Measurements from ENCODE around the gene CST7. TPM values are rescaled to one million over a fixed set of nuclear protein-coding genes. Genes with fewer than 3 reads are reported as not detected.
"Not testable (repeated sequence)": the region's sequence is repeated elsewhere in the genome, so short reads cannot be mapped to it uniquely, and the experiment has no call there.

The CST7 gene
- total RNA-seq (2014; rRNA removed; shearing (Covaris generic)), result 77.4 and 80.0 TPM in 2 replicates

DNA sequence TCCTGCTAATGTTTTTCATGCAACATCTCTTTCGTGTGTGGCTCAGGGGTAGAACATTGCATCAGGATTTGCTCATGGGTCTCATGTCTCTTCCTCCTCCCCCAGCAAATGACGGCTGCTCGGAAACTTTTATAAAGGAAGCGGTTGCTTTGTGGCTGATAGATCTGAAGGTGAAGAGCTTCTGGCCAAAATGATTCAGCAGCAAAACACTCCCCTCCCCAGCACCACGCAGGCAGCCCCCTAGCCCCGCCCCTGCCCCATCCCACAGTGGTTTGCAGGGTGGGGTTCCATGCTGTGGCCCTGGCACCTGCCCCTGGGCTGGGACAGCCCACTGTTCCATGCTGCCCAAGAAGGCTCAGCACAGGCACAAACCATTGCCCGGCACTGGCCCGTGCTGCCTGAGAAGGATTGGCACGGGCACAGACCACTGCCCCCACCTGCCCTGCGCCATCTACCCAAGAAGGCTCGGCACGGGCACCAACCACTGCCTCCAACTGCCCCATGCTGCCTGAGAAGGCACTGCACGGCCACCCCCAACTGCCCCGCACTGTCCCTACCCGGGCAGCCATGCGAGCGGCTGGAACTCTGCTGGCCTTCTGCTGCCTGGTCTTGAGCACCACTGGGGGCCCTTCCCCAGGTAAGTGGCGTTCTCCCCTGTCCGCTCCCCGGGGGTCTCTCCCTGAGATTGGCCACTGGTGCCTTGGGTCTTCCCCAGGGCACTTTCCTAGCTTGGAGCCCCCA, at the start of gene CST7:
CST7 (plus strand) TSS at position 331 of the 741 bp plus-strand sequence; CDS start at position 568, 237 bp downstream.
- peak; percentile 95 for DNase-seq (ENCODE audit: low read depth)

DNA sequence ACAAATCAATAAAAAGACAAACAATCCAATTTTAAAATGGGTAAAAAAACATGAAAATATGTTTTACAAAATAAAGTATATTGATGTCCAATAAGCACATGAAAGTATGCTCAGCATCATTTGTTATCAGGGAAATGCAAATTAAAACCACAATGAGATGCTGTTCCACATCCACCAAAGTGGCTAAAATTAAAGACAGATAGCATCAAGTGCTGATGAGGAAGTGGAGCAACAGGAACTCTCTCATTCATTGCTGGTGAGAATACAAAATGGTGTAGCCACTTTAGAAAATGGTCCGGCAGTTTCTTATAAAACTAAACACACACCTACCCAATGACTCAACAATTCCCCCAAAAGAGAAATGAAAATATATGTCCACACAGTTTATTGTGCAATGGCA, 42.3 kb upstream of the CST7 start:
- no peak for DNase-seq (ENCODE audit: low read depth)

DNA sequence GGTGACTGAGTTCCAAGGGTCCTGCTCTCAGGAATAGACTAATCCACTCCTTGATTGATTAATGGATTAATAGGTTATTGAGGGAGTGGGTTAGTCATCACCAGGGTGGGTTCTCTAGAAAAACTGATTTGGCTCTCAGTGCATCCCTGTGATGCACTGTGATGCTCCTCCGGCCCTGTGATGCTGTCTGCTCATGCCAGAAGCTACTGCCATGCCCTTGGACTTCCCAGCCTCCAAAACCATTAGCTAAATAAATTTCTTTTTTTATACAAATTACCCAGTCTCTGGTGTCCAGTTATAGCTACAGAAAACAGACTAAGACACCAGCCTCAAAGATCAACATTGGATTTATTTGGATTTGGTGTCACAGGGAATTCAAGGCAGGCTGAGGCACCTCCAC, 40.4 kb upstream of the CST7 start:
- DNase-seq (ENCODE audit: low read depth), result no peak

DNA sequence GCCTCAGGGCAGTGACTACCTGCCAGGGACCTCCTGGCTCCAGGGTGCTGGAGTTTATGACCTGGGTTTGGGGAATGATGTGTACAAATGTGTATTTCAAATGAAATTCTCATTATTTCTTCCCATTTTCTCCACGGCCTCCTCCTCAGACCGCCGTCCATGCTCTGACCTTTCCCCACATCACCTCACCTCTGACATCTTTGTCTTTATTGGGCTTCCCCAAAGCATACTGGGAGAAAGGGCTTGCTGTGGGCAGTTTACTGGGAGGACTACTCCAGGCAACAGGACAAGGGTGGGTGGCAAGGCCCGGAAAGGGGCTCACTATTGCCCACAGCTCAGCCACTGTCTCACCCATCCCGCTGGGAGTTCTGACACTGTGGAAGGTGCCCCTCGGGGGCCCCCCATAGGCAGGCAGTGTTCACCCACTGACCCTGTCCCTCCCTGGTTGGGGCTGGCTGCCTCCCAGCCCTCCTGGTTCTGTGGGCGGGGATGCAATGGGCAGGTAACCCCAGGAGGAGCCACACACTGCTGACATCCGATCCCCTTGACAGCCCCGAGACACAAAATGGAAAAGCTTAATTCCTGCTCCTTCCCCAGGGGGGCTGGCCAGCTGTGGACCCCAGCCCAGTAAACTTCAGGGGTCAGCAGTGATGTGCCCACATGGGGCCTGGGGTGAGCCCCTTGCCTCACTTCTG, 39.8 kb upstream of the CST7 start:
- DNase-seq (ENCODE audit: low read depth), result no peak

- no peak for DNase-seq (ENCODE audit: low read depth)
Measured at GRCh38 chr20:24909861-24910260, 39.2 kb upstream of the CST7 start.

DNA sequence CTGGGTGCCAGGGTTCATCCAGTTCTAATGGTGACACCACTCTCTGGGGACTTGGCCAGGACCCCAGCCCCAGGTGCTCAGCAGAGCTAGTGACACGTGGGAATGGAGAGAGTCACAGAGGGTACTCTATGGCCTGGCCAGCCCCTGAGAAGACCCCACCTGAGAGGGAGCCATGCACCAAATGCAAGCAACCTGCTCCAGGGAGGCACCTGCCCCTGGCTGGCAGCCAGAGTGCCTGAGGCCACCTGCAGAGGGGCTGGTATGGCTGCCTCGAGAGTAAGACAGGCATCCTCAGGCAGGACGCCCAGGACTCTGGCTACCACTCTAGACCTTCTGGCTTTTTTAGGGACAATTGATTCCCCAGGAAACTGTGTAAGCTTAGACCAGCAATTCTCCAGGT, 38.6 kb upstream of the CST7 start:
- DNase-seq (ENCODE audit: low read depth), result no peak

GRCh38 chr20:24911461-24911860, 37.6 kb upstream of the CST7 start:
- DNase-seq (ENCODE audit: low read depth), result peak; percentile 18

DNA sequence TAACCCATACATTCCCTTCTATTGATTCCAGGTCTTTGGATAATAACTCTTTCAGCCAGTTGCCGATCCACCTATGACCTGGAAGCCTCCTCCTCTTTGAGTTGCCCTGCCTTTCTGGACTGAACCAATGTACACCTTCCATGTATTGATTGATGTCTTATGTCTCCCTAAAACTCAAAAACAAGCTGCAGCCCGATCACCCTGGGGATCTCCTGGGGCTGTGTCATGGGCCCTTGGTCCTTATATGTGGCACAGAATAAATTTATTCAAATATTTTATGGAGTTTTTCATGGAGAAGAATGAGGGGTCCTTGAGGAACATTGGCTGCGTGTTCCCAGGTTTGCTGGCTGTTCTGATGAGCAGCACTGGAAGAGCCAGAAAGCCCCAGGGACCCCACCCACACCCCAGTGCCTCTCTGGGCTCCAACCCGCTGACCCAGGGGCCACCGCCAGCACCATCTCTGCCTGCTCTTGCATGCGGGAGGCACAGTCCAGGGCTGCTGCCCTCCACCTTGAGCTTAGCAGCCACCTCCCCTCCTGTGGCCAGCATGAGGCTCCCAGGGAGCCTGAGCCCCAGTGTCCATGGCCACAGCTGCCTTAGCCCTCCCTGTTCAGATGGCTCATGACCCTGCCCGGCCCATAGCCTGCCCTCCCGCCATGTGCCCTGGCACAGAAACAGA, 36.5 kb upstream of the CST7 start:
- no peak for DNase-seq (ENCODE audit: low read depth)

DNA sequence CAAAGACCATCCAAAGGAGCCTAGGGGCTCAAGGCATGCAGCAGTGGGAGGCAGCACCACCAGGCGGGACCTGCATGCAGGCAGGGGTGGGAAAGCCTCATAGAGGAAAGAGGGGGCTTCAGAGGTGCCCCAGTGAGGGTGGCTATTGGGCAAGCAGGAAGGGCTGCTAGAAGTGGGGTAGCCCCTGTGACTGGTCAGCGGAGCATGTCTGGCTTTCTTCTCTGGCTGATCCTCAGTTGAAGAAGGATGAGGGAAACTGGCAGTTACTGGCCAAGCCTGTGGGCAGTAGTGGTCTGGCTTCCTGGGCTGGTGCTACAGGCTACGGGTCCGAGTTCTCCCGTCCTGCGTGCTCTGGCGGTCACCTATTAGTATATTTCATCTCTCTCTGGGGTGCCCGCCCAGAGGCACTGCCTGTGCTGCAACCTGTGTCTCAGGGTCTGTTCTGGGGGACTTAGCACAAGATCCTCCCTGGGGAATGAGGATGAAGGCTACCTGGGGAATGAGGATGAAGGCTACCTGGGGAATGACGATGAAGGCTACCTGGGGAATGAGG, 35.9 kb upstream of the CST7 start:
- no peak for DNase-seq (ENCODE audit: low read depth)

GRCh38 chr20:24914388-24915241, 34.5 kb upstream of the CST7 start:
- DNase-seq (ENCODE audit: low read depth), result no peak

- peak; percentile 33 for DNase-seq (ENCODE audit: low read depth)
Measured at GRCh38 chr20:24915440-24915839, 33.6 kb upstream of the CST7 start.

DNA sequence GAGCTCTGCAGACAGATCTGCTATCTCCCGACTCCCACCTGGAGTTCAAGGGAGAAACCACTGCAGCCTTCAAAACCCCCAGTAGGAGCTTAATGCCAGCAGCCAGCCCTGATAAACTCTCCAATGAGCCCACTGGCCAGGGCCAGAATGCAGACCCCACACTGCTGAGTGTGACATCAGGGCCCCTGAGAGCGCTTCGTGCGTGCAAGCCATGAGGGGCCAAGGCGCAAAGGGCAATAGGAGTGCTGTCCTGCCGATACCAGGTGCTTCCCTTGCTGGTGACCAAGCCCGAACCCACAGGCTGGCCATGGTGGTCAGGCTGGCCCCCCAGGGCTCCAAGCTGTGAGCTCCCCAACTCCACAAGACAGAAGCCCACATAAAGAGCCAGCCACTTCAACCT, 33.2 kb upstream of the CST7 start:
- no peak for DNase-seq (ENCODE audit: low read depth)

- DNase-seq (ENCODE audit: low read depth), result no peak
Measured at GRCh38 chr20:24916412-24916811, 32.7 kb upstream of the CST7 start.

- DNase-seq (ENCODE audit: low read depth), result no peak
Measured at GRCh38 chr20:24917056-24917455, 32.0 kb upstream of the CST7 start.

GRCh38 chr20:24917797-24918578, 31.1 kb upstream of the CST7 start:
- DNase-seq (ENCODE audit: low read depth), result peak; percentile 72

GRCh38 chr20:24918579-24919566, 30.2 kb upstream of the CST7 start:
- DNase-seq (ENCODE audit: low read depth), result no peak

DNA sequence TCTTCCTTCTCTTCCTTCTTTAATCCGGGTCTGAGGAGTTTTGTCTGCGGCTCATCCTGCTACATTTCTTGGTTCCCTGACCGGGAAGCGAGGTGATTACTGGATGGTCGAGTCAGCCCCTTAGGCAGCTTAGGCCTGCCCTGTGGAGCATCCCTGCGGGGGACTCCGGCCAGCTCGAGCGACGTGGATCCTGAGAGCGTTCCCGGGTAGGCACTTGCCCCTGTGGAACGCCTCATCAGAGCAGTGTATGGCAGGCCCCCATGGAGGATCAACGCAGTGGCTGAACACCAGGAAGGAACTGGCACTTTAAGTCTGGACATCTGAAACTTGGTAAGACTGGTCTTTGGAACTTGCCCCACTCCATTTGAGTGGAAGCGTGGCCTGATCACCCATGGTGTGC, 29.4 kb upstream of the CST7 start:
- not testable (repeated sequence) for DNase-seq (ENCODE audit: low read depth)

- DNase-seq (ENCODE audit: low read depth), result peak; percentile 21
Measured at GRCh38 chr20:24920706-24921105, 28.4 kb upstream of the CST7 start.

DNA sequence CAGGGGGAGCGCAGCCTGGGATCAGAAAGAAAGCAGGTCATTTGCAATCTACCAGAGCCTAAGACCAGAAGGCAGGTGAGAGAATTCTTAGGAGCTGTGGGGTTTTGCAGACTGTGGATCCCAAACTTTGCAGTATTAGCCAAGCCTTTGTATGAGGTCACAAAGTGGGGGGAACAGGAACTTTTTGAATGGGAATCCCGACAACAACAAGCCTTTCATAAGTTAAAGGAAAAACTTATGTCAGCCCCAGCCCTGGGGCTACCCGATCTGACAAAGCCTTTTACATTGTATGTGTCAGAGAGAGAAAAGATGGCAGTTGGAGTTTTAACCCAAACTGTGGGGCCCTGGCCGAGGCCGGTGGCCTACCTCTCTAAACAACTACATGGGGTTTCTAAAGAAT, 19.8 kb upstream of the CST7 start:
- DNase-seq (ENCODE audit: low read depth), result peak; percentile 34

All from RPMI7951 (cell line).